Right atrium auricular region (tissue), 2 donors: ENCODE data around the gene VSTM4. TPM values are rescaled to one million over a fixed set of nuclear protein-coding genes. Genes with fewer than 3 reads are reported as not detected.

Experiments used
- DNase-seq: peaks from one replicate; pipeline ENCODE4 v3.0.0-alpha.2; 2019; ENCODE audit warnings: low spot score
- H3K27ac ChIP-seq, 2 donors: fragments of 200-600 bp; sonication (generic); 1 replicate in 1 of 2; 2 replicates in 1 of 2; pipeline ENCODE4 v1.5.1; 2016 to 2019
- H3K27me3 ChIP-seq, 2 donors: fragments of 200-600 bp; sonication (generic); one replicate each; pipeline versions ENCODE4 v1.5.1 to v1.6.0; 2017 to 2019
- H3K36me3 ChIP-seq: fragments of 200-600 bp; sonication (generic); one replicate; pipeline ENCODE4 v1.5.1; 2016
- H3K4me1 ChIP-seq, 2 donors: fragments of 200-600 bp; sonication (generic); one replicate each; pipeline versions ENCODE4 v1.5.1 to v1.6.0; 2017 to 2019
- H3K4me3 ChIP-seq, 2 donors: fragments of 200-600 bp; sonication (generic); 1 replicate in 1 of 2; 2 replicates in 1 of 2; pipeline ENCODE4 v1.5.1; 2017 to 2019; ENCODE audit warnings: mild to moderate bottlenecking in 1 of 2, moderate library complexity in 1 of 2
- H3K9me3 ChIP-seq, 2 donors: fragments of 200-600 bp; sonication (generic); one replicate each; pipeline ENCODE4 v1.5.1; 2019
- CTCF ChIP-seq, 2 donors: fragments of 200-600 bp; sonication (generic); IDR thresholded peaks; one replicate each; pipeline ENCODE4 v1.5.1; 2019; ENCODE audit warnings: antibody characterized with exemption in 2 of 2
- total RNA-seq, 2 donors: library from RNA; depleted of rRNA; stranded (reverse); fragments of >200 nt; gene quantifications; one replicate each; pipeline ENCODE4 v1.1.0, GENCODE V29; 2016

VSTM4 gene
- total RNA-seq, 2 donors from 2014 or later = 17.6 to 22.7 TPM

GRCh38 chr10:49109669-49110340 lies 5.5 kb downstream of the VSTM4 start:
- H3K4me1 ChIP-seq = peaks cover 0 to 95% of the 10 kb centered on the region in 2 donors
- TF ChIP-seq CTCF (IDR thresholded peaks at IDR 0.05) = no peak
- H3K27ac ChIP-seq = peak overlapping the region; percentile 22 to 30

DNA sequence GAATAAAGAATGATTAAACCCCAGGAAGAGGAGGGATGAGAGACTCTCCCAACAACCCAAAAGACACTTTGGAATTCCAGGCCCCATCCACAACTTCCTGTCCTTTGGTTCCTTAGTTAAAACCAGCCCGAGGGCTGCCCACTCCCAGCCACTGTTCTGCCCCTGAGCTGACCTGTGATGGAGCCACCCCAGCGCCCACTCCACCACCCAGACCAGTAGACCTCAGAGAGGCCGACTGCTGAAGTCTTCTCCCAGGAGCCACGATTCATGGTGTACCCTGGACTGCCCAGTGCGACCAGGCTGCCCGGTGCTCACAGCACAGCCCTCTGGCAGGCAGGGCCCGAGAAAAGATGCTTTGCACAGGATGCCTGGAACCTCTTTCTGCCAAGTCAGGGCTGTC lies 6.7 kb downstream of the VSTM4 start:
- Histone ChIP-seq H3K4me3 (no peak overlapping the region), H3K27me3 (no peaks in the 10 kb centered on the region), H3K27ac (no peak overlapping the region), H3K9me3 (no peaks in the 10 kb centered on the region), H3K36me3 (no peaks in the 10 kb centered on the region), H3K4me1 (peaks cover 0 to 93% of the 10 kb centered on the region in 2 donors)
- DNase-seq = no peak
- TF ChIP-seq CTCF (IDR thresholded peaks at IDR 0.05) = no peak

More at GRCh38 chr10:49109669-49110340, 5.5 kb downstream of the VSTM4 start:
- no peaks in the 10 kb centered on the region for H3K9me3 ChIP-seq
- no peaks in the 10 kb centered on the region for H3K36me3 ChIP-seq
- H3K27me3 ChIP-seq = no peaks in the 10 kb centered on the region
- DNase-seq = peak; percentile 64
- H3K4me3 ChIP-seq = no peak overlapping the region

GRCh38 chr10:49107887-49108267 lies 7.4 kb downstream of the VSTM4 start:
- no peak for TF ChIP-seq CTCF (IDR thresholded peaks at IDR 0.05)
- Histone ChIP-seq H3K4me3 (no peak overlapping the region), H3K9me3 (no peaks in the 10 kb centered on the region), H3K27ac (no peak overlapping the region), H3K27me3 (no peaks in the 10 kb centered on the region), H3K36me3 (no peaks in the 10 kb centered on the region), H3K4me1 (peaks cover 0 to 87% of the 10 kb centered on the region in 2 donors)
- no peak for DNase-seq

DNA sequence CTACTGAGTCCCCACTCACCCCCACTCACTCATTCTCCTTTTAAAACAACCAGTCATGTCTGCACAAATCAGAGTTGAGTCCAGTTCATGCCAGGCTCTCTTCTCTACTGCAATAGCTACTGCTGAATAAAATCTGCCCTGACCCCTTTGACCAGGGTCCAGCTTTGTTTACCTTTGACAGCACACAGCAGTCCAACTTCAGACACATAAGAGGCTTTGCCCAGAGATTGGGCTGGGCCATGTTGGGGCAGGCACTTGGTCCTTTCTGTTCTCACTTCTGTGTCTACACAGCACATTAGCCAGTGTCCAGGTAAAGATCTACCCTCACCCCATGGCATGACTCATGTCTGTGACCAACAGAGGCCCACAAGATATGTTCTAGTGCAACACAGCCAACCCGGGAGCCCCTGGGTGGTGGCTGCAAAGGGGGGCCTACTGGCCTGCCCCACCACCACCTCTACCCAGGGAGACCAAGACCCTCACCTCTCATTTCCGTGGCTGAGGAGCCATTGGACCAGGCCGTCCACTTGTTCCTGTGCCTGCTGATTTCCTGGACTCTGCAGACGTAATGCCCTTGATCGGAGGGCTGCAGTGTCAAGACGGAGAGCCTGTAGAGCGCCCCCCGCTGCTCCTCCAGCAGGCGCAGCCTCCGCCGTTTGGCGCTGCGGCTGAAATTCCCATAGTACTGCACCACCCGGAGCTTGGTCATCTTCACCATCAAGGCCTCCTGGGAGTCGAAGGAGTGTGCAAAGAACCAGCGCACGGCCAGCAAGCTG lies 8.0 kb downstream of the VSTM4 start:
- Histone ChIP-seq H3K9me3 (no peaks in the 10 kb centered on the region), H3K27ac (peak overlapping the region in 1 of 2 donors; percentile 18), H3K4me1 (peaks cover 0 to 81% of the 10 kb centered on the region in 2 donors), H3K36me3 (no peaks in the 10 kb centered on the region), H3K4me3 (no peak overlapping the region), H3K27me3 (no peaks in the 10 kb centered on the region)
- DNase-seq = peak; percentile 30
- TF ChIP-seq CTCF (IDR thresholded peaks at IDR 0.05) = no peak

DNA sequence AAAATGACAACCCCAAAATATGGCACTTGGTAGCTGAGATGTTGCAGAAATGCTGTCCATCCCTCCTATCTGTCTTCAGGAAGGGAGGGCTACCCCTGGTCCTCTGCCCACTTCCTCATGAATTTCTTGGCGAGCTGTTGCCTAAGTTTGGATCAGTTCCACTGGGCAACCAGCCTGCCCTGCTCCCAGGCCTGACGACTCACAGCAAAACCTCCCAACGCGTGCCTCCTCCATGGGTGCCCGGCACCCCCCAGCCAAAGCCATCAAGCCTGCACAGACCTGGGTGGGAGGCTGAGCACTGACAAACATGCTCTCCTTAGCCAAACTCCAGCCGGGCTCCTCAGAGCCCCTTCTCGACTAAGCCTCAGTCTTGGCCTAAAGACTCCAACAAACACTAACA lies 8.9 kb downstream of the VSTM4 start:
- peak; percentile 60 for DNase-seq
- no peak for TF ChIP-seq CTCF (IDR thresholded peaks at IDR 0.05)
- peak overlapping the region; percentile 3 to 18 for H3K27ac ChIP-seq

More for the DNA sequence above, 8.9 kb downstream of the VSTM4 start:
- Histone ChIP-seq H3K9me3 (no peaks in the 10 kb centered on the region), H3K4me3 (no peak overlapping the region), H3K36me3 (no peaks in the 10 kb centered on the region), H3K4me1 (peaks cover 0 to 73% of the 10 kb centered on the region in 2 donors), H3K27me3 (no peaks in the 10 kb centered on the region)
